Measurements from ENCODE around the gene TCF3.
A peak's percentile ranks its signal among the peaks of the same experiment; 100 is the strongest.

Gene TCF3

DNA sequence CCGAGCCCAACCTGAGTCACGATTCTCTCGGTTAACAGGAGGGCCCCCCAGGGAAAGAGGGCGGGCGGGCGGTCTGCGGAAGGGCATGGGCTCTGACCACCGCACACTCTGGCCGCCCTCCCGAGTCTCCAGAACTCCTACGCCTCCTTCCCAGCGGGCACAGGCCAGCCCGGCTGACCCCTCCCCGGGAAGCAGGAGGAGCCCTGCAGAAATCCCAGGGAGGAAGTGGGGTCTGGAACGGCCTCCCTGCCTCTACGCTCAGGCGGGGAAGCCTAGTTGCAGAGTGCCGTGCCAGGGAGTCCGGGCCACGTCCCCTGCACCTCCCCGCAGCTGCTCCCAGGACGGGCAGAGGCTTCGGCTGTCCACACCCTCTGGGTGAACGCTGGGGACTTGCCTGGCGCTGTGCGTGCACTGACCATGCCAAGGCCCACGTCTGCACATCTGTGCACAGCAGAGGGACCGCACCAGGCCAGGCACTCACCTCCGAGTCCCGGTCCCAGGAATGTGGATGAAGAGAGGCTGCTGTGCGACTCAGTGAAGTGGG, 20.8 kb downstream of the TCF3 start:
- DNase-seq (ENCODE audit: low read depth in 3 of 3, low spot score in 1 of 3), result no peak

DNA sequence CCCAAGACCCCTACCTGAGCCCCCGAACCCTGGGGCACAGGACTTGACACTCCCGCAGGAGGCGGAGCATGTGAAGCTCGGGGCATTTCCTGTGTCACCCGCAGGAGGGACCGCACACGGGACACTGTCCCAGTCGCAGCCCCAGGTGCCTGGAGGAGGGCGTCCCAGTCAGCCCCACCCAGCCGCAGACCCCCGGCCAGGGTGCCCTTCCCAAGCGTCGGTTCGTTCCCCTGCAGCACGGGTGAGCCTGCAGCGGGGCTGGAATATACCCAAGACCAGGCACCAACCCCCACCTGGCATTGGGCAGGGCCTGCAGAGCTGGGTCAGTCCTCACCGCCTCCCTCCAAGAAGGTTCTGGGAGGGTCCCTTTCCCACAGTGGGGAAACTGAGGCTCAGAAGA, 21.6 kb downstream of the TCF3 start:
- no peak for DNase-seq (ENCODE audit: low read depth in 3 of 3, low spot score in 1 of 3)

DNA sequence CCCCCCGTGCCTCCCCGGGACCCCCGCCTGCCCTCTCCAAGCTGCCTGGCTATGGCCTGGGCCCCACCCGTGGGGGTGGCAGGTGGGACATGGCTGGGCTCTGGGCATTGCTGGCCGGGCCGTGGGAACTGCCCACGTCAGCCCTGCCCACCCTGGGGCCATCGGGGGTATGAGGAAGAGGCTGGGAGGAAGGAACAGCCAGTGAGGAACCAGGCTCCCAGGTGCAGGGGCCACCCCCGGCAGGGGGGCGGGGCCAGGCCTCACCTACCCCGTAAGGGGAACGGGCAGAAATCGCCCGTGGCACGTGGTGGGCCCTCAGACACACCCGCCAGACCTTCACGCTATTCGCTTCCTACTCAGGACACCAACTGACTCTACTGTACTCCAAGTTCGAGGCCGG, 22.4 kb downstream of the TCF3 start:
- DNase-seq (ENCODE audit: low read depth in 3 of 3, low spot score in 1 of 3), result no peak

DNA sequence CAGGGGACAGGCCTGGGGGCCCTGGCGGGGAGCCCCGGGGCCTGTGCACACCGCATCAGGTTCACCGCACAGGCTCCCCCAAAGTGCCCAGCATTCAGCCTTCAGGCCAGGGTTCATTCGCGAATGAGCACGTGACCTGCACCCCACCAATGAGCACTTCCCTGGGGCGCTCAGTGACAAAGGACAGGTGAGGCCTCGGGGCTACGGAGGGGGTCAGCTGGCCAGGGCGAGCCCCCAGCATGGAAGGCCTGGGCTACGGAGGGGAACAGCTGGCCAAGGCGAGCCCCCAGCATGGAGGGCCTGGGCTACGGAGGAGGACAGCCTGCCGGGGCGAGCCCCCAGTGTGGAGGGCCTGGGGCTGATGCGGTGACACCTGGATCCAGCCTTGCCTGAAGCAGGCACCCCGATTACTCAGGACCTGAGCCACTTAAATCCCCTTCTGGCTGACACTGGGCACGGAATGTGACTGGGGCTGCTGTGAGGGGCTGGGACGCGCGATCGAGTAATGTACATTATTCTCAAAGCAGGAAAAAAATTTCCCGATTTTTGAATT, 23.1 kb downstream of the TCF3 start:
- no peak for DNase-seq (ENCODE audit: low read depth in 3 of 3, low spot score in 1 of 3)

DNA sequence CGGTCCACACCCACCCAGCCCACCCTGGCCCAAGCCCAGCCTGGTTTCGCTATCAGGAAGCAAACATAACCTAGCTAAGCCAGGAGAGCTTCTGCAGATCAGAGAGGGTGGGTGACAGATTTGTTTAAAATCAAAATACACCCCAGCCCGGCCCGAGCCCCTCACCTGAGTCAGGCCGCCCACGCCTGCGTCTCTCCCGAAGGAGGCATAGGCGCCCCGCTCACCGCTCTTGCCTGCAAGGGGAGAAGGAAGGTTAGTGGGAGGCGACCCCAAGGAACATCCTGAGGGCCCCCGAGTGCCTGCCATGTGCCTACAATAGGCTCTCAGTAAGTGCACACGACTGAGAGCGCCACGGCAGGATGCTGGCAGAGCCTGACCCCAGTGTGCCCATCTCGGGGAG, 25.2 kb downstream of the TCF3 start:
- no peak for DNase-seq (ENCODE audit: low read depth in 3 of 3, low spot score in 1 of 3)

DNA sequence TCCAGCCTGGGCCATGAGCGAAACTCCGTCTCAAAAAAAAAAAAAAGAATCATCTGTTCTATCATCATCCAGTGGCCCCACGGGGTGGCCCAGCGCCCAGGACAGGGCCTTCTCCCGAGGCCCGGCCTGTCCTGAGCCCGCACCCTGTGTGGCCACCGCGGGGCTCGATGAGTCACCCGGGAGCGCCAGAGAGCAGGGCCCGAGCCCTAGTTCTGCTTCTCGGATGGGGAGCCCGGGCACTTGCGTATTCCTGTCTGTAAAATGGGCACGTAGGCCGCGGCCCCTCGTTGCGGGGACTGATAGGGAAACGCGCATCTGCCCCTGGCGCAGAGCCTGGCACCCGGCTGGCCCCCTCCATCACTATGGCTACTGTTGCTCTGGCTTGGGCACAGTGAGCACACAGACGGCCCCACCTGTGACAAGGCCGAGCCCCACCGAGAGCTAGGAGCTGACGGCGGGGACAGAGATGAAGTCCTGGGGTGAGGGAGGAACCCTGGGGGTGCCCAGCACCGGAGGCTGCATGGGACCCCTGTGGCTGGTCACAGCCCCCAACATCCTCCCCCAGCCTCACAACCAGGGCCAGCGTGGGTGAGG, 25.9 kb downstream of the TCF3 start:
- DNase-seq (ENCODE audit: low read depth in 3 of 3, low spot score in 1 of 3), result no peak

DNA sequence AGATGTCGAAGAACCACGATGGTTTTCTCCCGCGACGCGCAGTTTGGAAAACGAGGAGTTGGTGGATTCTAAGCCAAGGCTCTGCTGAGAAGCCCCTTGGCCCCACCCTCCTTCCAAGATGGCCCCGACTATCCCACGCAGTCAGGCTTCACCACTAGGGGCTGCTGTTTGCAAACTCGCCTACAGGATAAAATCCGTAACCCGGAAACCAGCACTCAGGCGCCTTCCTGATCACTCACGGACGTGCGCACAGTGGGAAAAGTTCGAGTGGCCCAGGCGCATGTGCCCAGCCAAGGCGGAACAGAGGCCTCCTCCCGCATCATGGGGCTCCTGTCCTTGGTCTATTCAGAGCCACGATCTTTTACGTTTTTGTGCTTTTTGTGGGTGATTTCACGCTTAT, 28.0 kb downstream of the TCF3 start:
- DNase-seq (ENCODE audit: low read depth in 3 of 3, low spot score in 1 of 3), result peak in 1 of 3 donors; percentile 26

DNA sequence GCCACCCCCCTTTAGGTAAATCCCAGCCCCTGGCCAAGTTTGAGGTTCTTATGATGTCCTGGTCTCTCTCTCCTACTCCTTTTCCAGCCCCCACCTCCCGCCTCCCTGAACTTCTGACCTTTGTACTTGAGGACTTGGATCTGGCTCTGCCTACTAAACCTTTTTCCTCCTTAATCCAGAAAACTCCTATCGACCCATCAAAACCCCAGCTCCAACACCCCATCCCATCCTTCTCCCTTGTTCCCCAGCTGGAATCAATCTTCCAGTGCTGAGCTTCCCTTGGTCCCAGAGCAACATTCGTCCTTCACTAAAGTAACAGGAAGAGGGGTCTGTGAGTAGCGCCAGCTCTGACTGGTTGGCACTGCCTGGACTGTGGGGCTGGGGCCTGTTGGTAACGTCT, 29.9 kb downstream of the TCF3 start:
- DNase-seq (ENCODE audit: low read depth in 3 of 3, low spot score in 1 of 3), result no peak

DNA sequence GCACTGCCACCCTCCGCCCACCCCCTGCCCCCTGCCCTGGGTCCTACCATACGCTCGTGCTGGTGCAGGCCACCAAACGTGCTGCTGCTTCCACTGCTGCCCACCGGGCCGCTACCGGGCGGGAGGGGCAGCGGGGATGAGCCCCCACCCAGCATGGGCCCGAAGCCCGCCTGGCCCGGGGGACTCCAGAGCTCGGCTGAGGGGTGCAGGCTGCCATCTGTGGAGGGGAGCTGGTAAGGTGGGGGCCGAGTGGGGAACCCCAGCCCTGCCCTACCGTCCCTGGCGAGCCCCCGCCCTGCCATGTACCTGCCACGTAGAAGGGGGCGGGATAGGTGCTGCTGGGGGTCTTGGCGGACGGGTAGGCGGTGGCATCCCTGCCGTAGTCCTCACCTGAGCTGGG, 30.4 kb downstream of the TCF3 start:
- DNase-seq (ENCODE audit: low read depth in 3 of 3, low spot score in 1 of 3), result no peak

DNA sequence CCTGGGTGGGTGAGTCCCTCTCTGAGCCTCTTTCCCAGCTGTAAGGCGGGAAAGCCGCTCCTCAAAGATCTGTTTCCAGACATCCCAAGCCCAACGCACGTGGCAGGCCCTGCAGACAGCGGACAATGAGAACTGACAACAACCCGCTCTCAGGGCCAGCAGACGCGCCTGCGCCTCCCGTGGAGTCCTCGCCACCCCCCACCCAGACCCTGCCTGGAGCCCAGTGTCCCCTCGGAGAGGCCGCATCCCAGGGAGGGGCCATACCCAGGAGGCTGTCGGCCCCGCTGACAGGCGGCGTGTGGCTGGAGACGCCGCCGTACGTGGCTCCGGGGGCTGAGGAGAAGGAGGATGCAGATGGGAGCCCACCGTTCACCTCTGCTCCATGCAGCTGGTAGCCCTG, 30.8 kb downstream of the TCF3 start:
- DNase-seq (ENCODE audit: low read depth in 3 of 3, low spot score in 1 of 3), result no peak

DNA sequence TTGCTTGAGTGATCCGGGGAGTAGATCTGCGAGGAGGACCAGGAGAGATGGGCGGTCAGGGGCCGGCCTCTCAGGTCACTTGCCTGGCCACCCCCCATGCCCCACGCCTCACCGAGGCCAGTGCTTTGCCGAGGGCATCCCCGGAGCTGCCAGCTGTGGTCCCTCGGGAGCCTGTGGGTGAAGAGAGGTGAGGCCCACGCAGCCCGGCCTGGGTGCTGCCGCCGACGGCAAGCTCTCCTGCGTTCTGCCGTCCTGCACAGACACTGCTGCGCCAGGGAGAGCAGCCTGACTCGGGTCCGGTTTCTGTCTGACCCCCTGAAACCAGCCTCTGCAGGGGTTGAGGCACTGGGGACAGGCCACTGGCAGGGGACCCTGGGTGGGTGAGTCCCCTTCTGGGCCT, 31.4 kb downstream of the TCF3 start:
- DNase-seq (ENCODE audit: low read depth in 3 of 3, low spot score in 1 of 3), result no peak

DNA sequence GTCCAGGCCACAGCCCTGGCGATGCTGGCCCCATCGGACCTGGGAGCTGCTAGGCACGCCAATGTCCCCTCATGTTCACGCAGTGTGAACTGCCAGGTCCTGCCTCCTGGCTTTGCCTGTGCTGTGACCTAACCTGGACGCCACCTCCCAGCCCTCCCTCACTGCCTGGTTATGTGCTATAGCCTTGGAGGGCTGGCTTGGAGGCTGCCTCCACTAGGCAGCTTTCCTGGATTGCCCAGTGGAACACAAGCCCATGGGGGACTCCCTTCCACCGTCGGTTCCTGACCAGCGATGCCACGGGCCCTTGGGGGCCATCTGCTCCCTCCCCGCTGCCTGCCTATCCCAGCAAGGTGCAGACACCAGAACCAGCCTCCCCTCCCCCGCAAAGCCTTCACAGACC, 31.9 kb downstream of the TCF3 start:
- DNase-seq (ENCODE audit: low read depth in 3 of 3, low spot score in 1 of 3), result no peak

DNA sequence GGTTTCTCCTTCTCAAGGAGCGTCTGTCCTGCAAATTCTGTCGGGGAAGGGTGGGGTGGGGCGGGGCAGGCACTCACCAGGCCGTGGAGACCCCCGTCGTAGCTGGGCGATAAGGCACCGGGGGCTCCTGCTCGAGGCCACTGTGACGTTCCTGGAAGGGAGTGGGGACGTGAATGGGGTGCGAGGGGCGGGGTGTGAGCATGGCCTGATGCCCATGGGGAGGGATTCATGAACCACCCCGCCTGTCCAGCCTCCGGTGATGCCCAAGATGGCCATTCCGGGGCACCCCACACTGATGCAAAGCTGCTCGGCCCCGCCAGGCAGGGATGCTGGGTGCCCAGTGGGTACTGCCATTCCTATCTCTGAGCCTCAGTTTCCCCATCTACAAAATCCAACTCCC, 32.7 kb downstream of the TCF3 start:
- no peak for DNase-seq (ENCODE audit: low read depth in 3 of 3, low spot score in 1 of 3)

DNA sequence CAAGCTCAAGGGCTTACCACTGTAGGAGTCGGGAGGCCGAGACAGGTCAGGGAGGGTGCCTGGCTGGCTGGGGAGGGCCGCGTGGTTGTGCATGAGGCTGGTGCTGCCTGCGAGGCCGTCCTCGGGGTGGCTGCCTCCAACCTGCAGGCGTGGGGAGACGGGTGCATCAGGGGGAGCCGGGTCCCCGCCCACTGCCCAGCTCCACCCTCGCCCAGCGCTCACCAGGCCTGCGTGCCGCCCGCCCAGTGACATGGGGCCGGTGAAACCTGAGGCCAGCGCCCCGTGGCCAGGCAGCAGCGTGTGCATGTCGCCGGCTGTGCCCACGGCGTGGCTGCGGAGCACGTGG, 33.3 kb downstream of the TCF3 start:
- no peak for DNase-seq (ENCODE audit: low read depth in 3 of 3, low spot score in 1 of 3)

DNA sequence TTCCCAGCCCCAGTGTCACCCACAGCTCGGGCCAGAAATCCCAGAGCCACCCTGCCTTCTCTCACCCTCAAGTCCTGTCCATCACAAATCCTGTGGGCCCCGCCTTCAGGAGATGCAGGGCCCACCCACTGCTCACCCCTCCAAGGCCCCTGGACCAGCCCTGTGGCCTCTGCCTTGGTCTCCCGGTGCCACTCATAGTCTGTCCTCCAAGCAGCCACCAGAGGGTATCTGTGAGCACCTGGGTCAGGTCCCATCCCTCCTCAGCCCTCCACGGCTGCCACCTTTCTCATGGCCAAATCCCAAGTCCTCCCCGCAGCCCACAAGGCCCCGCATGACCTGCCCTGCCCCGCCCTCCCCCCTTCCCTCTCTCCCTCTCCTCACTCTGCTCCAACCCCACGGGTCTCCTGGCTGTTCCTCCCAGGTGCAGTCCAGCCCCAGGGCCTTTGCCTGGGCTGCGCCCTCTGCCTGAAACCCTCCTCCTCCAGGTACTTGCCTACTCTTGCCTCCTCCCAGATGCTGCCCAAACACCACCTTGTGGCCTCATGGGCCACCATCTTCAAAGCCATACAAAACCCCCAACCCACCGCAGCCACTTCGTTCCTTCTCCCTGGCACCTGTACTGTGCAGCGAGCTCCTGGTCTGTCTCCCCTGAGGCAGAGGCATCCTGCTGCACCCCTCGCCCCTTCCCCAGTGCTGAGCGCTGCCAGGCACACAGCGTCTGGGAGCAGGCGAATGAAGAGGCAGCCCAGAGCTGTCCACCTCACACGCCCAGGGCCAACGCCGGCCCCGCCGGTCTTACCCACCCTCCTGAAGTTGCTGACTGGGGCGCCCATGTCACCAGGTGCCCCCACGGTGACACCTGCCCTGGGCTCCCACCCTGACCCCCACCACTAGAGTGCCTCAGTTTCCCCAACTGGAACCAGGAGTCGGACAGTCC, 34.0 kb downstream of the TCF3 start:
- no peak for DNase-seq (ENCODE audit: low read depth in 3 of 3, low spot score in 1 of 3)

DNA sequence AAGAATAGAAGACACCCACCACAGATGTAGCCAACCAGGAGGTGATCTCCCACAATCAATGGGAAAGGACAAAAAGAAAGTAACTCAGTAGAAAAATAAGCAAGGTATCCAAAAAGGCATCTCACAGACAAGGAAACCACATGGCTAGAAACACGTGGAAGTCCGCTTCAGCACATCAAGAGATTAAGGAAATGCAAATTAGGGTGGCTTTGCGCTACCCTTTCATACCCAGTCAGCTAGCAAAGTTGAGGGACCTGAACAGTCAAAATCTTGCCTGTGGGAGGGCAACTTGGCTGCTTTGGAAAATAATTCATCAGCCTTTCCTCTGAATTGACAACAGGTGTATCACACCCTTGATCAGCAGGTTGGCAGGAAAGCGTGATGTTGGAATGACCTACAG, 35.5 kb downstream of the TCF3 start:
- no peak for DNase-seq (ENCODE audit: low read depth in 3 of 3, low spot score in 1 of 3)

DNA sequence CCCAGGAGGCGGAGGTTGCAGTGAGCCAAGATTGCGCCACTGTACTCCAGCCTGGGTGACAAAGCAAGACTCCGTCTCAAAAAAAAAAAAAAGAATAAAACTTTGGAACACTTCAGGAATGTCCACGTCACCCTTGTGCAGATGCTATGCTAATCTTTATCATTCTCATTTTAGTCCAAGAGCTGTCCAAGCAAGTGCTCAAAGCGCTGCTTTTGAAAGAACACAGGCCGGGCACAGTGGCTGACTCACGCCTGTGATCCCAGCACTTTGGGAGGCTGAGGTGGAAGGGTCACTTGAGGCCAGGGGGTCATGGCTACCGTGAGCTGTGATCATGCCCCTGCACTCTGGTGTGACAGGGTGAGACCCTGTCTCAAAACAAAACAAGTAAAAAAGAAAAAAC, 36.0 kb downstream of the TCF3 start:
- no peak for DNase-seq (ENCODE audit: low read depth in 3 of 3, low spot score in 1 of 3)

DNA sequence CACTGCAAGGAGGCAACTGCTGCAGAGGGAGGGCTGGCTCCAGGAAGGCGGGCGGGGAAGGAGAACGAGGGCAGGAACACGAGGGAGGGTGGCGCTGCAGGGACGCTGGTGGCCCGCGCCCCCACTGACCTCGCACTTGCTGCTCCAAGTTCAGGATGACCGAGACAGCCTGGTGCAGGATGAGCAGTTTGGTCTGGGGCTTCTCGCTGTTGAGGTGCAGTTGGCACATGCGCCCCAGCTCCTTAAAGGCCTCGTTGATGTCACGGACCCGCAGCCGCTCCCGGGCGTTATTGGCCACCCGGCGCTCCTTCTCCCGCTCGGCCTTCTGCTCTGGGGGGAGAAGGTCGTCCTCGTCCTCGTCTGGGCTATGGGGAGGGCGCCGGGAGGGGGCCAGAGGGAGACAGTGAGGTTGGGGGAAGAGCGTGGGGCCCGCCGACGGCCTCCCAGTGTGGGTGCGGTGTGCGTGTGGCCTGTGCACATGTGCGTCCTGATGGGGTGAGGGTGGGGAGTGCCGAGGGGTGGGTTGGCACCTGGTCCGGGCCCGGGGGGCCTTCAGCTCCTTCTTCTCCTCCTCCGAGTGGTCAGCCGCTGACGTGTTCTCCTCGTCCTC, 37.2 kb downstream of the TCF3 start:
- DNase-seq (ENCODE audit: low read depth in 3 of 3, low spot score in 1 of 3), result no peak

DNA sequence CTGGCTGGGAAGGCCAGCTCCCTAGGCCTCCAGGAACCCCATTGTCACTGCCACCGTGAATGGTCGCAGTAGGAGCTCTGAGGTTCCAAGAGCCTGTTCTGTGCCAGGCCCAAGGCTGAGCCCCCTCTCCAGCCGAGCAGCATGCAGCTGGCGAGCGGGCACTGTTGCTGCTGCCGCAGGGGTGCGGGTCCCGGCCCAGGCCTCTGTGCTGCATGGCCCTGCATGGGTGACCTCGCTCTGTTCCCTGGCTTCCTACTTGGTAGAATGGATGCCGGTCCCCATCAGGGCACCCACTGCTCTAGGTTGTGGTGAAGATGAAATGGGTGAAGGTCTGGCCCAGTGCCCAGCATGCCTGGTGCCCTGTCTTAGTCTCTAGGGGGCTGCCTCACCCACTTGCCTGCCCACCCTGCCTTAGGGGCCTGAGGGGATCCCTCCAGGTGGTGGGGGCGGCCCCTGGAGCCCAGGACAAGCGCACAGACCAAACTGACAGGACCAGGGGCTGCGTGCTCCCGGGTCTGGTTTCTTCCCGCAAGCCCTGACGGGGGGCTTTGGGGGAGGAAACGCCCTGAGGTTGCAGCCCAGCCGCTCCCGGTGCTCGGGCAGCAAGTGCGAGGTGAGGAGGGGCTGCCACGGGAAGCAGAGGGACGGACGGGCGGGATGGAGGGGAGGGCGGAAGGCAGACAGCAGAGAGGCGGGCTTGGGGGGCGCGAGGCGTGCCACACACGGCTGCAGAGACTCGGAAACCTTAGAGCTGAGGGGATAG, 38.4 kb downstream of the TCF3 start:
- no peak for DNase-seq (ENCODE audit: low read depth in 3 of 3, low spot score in 1 of 3)

DNA sequence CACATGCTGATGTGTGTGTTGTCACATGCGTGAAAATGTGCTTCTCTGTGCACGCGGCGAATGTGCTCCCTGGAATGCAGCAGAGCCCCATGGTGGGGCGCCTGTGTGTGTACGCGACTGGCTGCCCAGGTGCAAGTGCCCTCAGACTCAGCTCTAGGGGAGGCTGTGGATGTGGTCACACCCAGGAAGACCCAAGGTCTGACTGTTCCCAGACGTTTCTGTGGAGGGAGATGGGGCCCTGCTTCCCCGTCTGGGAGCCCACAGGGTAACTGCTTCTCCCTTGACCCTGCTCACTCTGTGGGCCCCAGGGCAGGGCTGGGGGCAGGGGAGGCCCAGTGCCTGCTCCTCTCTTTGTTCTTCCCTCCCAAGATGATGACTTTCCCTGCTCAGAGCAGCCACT, 39.3 kb downstream of the TCF3 start:
- DNase-seq (ENCODE audit: low read depth in 3 of 3, low spot score in 1 of 3), result no peak

All from stimulated activated CD4-positive, alpha-beta T cell treated with anti-CD3 and anti-CD28 coated beads, TNF-alpha, amount 100 ng/mL, for 1 hour (primary cell).